CD1c-positive myeloid dendritic cell (primary cell): ENCODE measurements around the gene USP9Y.

ENCODE experiments used
- DNase-seq: peaks from one replicate; pipeline ENCODE4 v3.0.0-alpha.2; 2016; ENCODE audit errors: extremely low spot score

USP9Y gene

GRCh38 chrY:12756021-12756420 lies 55.0 kb downstream of the USP9Y start:
- DNase-seq, result no peak

DNA sequence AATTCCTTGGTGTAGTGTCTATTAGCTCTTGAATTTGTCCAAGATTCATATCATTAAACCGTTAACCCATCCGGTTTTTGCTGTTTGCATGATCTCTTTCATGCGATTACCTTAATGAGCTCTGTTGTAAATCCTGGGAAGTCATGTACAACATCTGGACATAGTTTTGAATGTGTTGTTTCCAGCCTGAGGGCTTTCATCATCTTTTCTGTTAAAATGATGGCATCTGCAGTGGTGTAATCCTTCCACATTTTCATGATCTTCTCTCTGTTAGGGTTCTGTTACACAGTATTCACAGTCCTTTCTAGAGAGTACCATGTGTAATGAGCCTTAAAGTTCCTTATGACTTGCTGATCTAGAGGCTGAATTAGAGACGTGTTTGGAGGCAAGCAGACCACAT lies 64.9 kb downstream of the USP9Y start:
- no peak for DNase-seq

- no peak for DNase-seq
These were observed 83.5 kb downstream of the USP9Y start for GRCh38 chrY:12784521-12784920.

DNA sequence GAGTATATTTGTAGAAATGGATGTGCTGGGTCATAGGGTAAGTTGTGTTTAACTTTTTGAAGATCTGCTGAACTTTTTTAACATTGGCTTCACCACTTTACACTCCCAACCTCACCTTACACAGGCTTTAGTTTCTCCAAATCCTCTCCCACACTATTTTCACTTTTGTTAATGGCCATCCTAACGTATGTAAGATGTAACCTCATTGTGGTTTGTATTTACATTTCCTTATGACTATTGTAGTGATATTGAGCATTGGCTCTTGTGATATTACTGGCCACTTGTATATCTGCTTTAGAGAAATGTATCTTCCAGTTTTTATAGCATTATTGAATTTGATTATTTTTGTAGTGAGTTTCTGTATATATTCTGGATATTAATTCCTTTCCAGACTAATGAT lies 93.0 kb downstream of the USP9Y start:
- DNase-seq, result no peak

GRCh38 chrY:12808046-12808445 lies 107.0 kb downstream of the USP9Y start:
- DNase-seq, result no peak

GRCh38 chrY:12809034-12809433 lies 108.0 kb downstream of the USP9Y start:
- peak; percentile 4 for DNase-seq

DNA sequence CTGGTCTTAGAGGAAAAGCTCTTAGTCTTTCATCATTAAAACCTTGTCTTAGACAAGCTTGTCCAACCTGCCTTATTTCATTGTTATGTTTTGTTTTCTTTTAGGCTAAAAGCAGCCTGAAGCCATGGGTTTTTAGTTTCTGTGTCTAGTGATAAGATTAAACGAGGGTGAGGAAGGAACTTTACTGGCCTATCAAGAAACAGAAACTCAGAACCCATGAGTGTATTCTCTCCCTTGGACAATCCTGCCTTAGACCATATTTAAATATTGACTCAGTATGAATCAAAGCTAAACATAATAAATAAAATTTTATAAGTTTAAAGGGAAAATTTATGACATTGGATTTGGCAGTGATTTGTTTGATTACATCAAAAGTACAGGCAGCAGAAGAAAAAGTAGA lies 122.4 kb downstream of the USP9Y start:
- DNase-seq, result no peak

DNA sequence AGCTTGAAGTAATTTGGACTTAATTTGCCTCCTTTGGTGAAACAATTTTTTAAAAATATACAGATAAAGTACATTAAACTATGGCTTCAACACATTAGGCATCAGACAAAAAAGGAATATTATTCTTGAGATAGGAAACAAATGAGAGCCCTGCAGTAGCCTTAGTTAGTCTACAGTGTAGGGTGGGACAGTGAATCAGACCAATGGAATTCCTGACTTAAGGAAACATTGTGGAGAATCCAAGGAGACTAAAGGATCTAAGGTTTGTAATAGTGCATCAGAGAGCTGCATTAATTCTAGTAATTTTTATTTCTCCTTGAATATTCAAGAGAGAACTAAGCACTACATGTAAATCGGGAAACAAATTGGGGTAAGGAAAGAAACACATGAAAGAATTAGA lies 125.8 kb downstream of the USP9Y start:
- no peak for DNase-seq

- DNase-seq, result no peak
These were observed 132.3 kb downstream of the USP9Y start for GRCh38 chrY:12833284-12833683.

GRCh38 chrY:12837550-12837949 lies 136.5 kb downstream of the USP9Y start:
- DNase-seq, result no peak

DNA sequence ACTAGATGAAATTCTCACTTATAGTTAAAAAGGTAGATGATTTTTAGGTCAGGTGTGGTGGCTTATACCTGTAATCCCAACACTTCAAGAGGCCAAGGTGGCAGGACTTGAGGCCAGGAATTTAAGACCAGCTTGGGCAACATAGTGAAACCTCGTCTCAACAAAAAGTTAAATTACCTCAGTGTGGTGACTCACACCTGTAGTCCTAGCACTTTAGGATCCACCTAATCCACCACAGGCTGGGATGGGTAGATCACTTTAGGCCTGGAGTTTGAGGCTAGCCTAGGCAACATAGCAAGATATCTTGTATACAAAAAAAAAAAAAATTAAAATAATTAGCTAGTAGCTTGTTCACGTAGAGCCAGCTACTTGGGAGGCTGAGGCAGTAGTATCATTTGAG lies 140.3 kb downstream of the USP9Y start:
- no peak for DNase-seq

DNA sequence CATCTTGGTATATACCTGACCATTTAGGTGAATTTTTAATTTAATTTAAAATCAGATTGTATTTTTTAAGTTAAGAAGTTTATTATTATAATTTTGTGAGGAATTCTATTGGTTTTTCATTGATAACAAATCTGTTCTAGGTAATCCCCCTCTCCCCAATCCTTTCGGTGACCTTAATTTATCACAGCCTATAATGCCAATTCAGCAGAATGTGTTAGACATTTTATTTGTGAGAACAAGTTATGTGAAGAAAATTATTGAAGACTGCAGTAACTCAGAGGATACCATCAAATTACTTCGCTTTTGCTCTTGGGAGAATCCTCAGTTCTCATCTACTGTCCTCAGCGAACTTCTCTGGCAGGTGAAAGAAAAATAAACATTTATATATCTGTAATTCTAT lies 145.8 kb downstream of the USP9Y start:
- DNase-seq, result no peak

GRCh38 chrY:12855791-12856275 lies 154.8 kb downstream of the USP9Y start:
- DNase-seq, result no peak

- no peak for DNase-seq
These were observed 166.9 kb downstream of the USP9Y start for GRCh38 chrY:12867960-12868359.

DNA sequence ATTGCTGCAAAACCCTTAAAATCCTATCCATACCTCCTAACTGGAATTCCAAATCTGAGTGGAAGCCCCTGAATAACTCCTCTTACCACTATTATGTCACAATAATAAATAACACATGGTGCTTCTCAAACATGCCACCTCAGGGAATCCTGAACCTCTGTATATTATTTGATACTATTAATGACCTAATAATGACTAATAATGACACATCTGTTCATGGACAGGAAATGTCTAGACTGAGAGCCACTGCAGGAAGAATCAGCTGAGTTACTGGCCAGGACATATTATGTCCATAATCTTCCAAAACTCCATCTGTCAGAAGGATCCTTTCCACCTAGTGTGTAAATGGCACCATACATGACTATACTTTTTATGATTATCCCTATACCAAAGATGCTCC lies 195.9 kb downstream of the USP9Y start:
- no peak for DNase-seq

GRCh38 chrY:12898604-12899003 lies 197.6 kb downstream of the USP9Y start:
- DNase-seq, result no peak

DNA sequence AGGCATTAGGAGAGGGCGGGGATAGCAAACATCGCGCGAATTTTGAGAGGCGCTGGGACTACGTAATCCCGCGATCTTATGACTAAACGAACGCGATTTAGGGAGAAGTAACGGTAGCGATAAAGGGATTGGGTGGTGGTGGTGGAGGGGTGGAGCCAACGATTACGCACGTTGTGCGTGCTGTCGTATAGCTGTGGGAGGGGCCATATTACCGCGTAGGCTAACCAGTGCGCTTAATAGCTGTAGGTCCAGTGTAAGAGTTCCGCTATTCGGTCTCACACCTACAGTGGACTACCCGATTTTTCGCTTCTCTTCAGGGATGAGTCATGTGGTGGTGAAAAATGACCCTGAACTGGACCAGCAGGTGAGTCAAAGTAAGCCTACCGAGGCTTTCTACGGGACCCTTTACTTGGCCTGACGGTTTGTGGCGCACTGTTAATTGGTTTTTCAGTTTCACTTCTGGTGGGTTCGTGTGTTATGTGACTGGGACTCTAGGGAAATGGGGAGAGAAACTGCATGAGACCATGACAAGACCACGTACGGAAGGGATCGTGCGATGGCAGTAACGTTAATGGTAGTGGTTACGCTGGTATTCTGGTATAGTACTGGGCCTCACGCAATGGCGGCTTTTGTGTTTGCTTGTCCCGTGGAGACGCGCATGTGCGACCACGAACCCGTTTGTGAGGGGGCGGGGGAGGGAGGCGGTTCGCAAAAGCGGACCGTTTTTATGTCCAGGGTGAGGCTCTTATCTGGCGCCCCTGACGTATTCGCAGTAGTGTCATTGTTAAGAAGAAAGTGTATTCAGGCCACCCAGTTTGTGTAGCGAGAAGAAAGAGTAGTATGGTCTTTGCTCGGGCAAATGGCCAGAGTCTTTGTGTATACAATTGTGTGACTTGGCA lies 203.8 kb downstream of the USP9Y start, which contains the start of gene DDX3Y:
Gene DDX3Y (plus strand): TSS at position 251 of the 899 bp plus-strand sequence. CDS start 69 bp downstream, at position 320.
- peak; percentile 94 for DNase-seq

GRCh38 chrY:12905517-12905872 lies 204.5 kb downstream of the USP9Y start:
- peak; percentile 83 for DNase-seq

GRCh38 chrY:12905895-12906294 lies 204.9 kb downstream of the USP9Y start:
- no peak for DNase-seq
